GM18505 (cell line): ENCODE results near the gene MIA.
"Not testable (repeated sequence)": the region's sequence is repeated elsewhere in the genome, so short reads cannot be mapped to it uniquely, and the experiment has no call there.

ENCODE experiments used
- ATAC-seq: cut with Tn5 transposase; IDR thresholded peaks from one replicate; pipeline ENCODE4 v1.9.1; 2021; ENCODE audit not compliant: unreplicated experiment
- POLR2A ChIP-seq: IDR thresholded peaks from 4 replicates; pipeline ENCODE4 v1.6.1; 2011; ENCODE audit warnings: borderline replicate concordance; ENCODE audit not compliant: insufficient read depth, insufficient read length; ENCODE audit errors: extremely low read depth

The MIA gene

DNA sequence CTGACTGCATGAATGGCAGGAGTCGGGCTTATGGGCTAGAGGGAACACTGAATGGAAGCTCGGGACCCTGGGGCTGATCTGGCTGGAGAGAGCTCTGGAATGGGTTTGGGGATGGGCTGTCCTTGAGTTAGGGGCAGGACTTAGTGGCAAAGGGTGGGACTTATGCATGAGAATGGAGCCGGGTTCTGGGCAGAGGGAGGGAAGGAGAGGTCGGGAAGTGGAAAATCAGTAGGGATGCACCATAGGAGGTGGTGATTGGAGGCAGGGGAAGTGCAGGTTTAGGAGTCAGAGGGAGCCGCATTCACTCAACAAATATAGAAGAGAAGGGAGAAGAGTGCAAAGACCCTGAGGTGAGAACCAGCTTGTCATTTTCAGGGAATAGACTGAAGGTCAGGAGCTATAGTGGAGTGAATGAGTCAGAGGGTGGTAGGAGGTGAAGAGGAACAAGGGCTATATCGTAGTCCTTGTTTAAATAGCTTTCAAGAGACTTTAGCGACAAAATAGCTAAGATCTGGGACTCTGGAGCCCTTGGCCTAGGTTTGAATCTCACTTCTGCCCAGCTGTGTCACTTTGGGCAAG is 3.5 kb downstream of the MIA start:
- no peak for TF ChIP-seq POLR2A

DNA sequence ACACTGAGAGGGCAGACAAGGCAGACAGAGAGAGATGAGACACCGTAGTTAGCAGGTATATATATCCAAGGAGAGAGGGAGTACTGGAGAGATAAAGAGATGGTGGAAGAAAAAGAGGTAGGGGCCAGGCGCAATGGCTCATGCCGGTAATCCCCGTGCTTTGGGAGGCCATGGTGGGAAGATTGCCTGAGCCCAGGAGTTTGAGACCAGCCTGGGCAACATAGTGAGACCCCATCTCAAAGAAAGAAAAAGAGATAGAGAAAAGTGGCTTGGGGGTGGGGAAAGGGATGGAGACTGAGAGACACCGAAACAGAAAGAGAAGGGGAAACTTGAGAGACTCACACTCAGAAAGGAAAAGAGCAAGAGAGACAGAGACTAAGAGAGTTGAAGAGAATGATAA is 5.3 kb downstream of the MIA start:
- no peak for TF ChIP-seq POLR2A
- no peak for ATAC-seq

More for the DNA sequence above, 3.5 kb downstream of the MIA start:
- no peak for ATAC-seq

DNA sequence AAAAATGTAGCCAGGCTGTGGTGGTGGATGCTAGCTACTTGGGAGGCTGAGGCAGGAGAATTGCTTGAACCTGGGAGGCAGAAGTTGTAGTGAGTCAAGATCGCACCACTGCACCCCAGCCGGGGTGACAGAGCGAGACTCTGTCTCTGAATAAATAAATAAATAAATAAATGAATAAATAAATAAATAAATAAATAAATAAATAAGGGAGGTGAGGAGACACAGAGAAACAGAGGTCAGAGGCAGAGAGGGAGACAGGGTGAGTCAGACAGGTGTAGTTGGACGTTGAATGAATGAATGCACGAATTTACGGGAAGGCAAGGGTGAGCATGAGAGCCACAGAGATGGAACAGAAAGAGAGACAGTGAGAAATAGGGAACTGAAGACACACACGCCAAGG is 5.8 kb downstream of the MIA start:
- no peak for ATAC-seq
- no peak for TF ChIP-seq POLR2A

DNA sequence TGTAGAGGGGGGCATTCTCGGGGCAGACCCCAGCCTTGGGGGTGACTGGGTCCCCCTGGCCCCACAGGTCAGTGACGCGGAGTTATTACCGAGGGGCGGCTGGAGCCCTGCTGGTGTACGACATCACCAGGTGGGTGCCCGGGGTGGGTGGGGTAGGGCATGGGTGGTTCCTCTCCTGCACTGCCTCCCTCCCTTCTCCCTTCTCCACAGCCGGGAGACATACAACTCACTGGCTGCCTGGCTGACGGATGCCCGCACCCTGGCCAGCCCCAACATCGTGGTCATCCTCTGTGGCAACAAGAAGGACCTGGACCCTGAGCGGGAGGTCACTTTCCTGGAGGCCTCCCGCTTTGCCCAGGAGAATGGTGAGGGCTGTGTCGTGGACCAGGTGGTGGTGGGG is 8.4 kb downstream of the MIA start:
- no peak for TF ChIP-seq POLR2A
- no peak for ATAC-seq

DNA sequence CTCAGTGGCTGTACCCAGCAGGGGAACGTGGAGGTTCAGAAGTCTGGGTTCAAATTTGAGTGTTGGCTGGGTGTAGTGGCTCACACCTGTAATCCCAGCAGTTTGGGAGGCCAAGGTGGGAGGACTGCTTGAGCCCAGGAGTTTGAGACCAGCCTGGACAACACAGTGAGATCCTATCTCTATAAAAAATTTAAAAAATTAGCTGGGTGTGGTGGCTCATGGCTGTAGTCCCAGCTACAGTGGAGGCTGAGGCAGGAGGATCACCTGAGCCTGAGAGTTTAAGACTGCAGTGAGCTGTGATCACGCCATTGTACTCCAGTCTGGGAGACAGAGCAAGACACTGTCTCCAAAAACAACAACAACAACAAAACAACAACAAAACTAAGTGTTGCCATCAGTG is 8.8 kb downstream of the MIA start:
- not testable (repeated sequence) for ATAC-seq

DNA sequence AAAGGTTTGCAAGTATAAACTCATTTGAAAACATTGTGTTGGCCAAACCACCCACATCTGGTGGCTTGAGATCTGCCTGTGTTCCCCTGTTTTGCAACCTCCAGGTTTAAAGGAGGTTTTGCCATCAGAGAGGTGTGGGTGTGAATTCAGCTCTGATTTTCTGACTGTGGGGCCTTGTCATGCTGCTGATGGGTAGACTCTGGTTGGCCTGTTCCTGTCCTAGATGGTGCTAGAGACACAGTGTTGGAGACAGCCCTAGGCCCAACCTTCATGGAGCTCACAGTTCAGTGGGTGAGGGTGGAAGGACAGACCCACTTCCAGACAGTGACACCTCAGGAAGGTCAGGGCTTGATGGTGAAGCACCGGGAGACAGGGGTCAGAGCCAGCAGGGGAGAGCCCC is 10.2 kb downstream of the MIA start:
- no peak for TF ChIP-seq POLR2A

DNA sequence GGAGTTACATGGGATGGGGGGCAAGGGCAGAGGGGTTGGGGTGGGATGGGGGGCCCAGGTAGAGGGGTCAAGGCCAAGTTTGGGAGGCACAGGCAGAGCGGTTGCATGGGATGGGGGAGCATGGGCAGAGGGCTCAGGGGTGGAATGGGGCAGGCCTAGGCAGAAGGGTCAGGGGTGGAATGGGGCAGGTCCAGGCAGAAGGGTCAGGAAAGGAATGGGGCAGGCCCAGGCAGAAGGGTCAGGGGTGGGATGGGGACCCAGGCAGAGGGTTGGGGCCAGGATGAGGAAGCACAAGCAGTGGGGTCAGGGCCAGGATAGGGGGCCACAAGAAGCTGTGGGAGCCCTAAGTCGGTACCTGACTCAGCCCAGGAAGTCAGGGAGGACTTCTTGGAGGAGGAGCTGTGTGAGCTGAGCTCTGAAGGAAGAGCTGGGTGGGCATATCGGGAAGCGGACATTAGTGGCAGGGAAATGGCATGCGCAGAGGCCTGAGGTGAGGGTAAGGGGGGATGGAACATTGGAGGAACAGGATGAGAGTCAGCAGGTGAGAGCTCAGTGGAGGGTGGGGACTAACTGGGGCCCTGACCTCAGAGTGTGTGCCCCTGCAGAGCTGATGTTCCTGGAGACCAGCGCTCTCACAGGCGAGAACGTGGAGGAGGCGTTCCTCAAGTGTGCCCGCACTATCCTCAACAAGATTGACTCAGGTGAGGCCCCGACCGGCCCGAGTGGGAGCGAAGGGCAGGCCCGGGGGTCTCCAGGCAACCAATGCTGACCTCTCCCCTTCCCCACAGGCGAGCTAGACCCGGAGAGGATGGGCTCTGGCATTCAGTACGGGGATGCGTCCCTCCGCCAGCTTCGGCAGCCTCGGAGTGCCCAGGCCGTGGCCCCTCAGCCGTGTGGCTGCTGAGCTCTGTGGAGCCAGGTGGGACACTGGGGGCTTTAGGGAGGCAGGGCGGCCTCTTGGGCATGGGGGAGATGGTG is 11.0 kb downstream of the MIA start:
- no peak for TF ChIP-seq POLR2A
- ATAC-seq = no peak

More for the DNA sequence above, 10.2 kb downstream of the MIA start:
- no peak for ATAC-seq

DNA sequence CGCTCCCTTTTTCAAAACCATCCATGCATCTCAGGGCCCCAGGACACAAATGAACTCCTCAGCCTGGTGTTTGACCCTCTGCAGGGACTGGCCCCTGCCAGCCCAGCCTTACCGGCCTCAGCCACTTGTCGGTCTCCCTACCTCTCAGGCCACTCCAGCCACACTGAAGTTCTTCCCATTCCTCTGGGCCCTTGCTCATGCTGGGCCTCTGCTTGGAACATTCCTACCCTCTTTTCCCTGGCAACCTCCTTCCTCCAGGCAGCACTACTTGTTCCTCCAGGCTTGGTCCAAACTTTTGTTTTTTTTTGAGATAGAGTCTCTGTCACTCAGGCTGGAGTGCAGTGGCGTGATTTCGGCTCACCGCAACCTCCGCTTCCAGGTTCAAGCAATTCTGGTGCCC is 16.0 kb downstream of the MIA start:
- ATAC-seq = no peak
- TF ChIP-seq POLR2A = no peak

DNA sequence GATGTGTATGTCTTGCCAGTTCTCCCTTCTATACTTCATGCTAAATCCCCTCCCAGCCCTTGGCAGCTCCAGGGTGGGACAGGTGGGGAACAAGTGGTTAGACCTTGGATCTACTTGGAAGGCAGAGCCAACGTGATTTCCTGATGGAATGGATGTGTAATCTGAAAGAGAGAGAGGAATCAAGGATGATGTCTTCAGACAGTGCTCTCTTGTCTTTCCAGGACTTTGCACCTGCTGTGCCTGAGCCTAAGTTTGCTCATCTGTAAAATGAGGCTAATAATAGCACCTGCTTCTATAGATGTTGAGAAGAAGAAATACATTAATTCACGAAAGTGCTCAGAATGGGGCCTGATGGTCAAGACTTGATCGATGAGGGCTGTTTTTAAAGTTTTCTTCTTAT is 16.7 kb downstream of the MIA start:
- no peak for ATAC-seq
- TF ChIP-seq POLR2A = no peak

DNA sequence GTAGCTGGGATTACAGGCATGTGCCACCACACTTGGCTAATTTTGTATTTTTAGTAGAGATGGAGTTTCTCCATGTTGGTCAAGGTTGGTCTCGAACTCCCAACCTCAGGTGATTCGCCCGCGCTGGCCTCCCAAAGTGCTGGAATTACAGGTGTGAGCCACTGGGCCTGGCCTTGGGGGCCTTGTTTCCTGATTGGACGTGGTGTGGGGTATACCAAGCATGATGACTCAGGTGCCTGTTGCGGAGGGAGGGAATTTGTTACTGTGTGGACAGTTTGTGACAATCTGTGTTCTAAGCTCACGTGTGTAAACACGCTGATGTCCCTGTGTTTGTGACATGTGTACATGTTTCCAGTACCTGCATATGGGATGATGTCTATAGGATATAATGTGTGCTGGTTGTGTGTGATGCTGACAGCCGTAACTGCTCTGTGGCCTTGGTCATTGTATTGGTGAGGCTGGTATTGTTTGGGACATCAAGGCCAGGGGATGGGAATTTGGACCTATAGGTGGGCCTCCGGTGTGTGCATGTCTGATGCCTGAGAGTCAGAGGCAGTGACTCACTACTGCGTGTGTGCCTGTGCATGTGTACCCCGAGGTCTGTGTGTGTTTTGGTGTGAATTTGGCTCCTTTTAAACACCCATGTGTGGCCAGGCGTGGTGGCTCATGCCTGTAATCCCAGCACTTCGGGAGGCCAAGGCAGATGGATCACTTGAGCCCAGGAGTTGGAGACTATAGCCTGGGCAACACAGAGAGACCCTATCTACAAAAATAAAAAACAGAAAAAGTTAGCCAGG is 22.0 kb downstream of the MIA start:
- ATAC-seq = no peak
- TF ChIP-seq POLR2A = no peak

DNA sequence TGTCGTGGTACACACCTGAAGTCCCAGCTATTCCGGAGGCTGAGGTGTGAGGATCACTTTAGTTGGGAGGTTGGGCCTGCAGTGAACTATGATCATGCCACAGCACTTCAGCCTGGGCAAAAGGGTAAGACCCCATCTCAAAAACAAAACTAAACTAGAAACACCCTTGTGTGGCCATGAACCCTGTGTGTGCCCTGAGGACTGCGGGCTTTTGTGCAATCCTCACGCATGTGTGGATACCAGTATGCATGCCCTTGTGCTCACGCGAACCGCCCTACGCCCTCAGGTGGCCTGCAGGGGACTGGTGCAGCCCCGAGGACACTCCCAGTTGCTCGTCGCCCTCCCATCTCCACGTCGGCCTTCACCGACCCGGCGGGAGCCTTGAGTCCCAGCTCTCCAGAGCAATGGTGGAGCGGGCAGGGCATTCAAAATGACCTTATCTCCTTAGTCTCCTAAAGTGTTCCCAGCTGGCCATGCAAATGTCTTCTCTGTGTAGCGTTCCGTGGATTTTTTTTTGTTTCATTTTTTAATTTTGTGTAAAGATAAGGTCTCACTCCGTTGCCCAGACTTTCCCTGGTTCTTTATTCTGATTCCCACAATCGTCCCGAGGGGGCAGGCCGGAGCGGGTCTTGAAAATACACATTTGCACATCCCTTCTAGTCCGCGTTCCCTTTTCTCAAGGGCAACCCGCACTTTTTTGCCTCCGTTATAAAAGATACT is 22.8 kb downstream of the MIA start:
- TF ChIP-seq POLR2A = peak; percentile 82
- peak; percentile 17 for ATAC-seq

DNA sequence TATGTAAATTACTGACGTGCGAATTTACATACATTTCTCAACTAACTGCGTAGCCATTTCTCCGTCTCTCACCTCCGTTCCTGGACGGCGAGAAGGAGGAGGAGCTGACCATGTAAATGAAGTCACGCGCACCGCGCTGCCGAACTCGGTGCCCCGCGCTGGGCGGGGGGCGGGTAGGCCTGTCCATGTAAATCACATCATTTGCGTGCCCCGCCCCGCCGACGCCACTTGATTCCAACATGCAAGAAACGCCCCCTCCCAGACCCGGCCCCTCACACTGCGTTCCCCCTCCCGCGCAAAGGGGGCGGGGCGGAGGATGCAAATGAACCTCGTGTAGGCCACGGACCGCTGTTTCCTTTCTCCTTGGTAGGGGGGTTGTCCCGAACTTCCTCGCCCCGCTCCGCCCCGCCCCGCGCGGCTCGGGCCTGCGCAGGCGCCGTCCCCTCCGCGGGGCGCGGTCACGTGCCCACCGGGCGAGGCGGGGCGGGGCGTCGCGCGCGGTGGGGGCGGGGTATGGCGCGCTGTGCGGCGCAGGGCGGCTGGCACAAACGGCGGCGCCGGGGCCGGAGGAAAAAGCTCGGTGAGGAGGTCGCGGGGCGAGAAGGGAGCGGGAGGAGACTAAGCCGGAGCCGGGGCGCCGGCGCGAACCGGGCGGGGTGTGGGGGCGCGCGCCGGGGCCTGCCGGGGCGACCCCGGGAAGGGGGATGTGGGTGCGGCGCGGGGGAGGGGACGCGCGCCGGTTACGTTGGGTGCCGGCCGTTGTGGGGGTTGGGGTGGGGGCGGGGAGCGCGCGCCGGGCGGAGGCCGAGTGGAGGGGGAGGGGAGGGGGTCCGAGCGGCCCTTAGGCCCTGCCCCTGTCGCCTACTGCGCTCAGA is 23.6 kb downstream of the MIA start, which contains the start of gene EGLN2:
EGLN2 (plus strand) TSS at position 509 of the 875 bp plus-strand sequence. CDS start 1,382 bp downstream, outside the sequence.
- ATAC-seq = peak; percentile 73
- peak; percentile 32 for TF ChIP-seq POLR2A
